ENCODE results near the gene MSL1.

- no peak for TF ChIP-seq TARDBP (IDR thresholded peaks at IDR 0.05)
- TF ChIP-seq FOXA1 (IDR thresholded peaks at IDR 0.05) = no peak
- TF ChIP-seq FOXK2 (IDR thresholded peaks at IDR 0.05) = no peak
- no peak for TF ChIP-seq ZNF384 (IDR thresholded peaks at IDR 0.05)
- no peak for TF ChIP-seq NFRKB (IDR thresholded peaks at IDR 0.05)
- TF ChIP-seq L3MBTL2 (conservative IDR thresholded peaks at IDR 0.05) = no peak
- no peak for TF ChIP-seq HDGF (IDR thresholded peaks at IDR 0.05; ENCODE audit: borderline replicate concordance)
Observed at GRCh38 chr17:40089077-40089895, 32.5 kb upstream of the MSL1 start.

All from HEK293T (cell line).